Calu3 (cell line): ENCODE measurements around the gene PARM1. TPM values are rescaled to one million over a fixed set of nuclear protein-coding genes. Genes with fewer than 3 reads are reported as not detected.

Source experiments
- BruUV-seq: library from RNA; stranded (reverse); fragments of 400-500 nt; replicated peaks from 2 replicates; lab custom pipeline; 2021; lab: Mats Ljungman, UMichigan
- CTCF ChIA-PET: fragments of 300-600 bp; sonication (Branson Sonifier 250); formaldehyde crosslinking; loops from one replicate; lab custom pipeline; 2022; ENCODE audit warnings: antibody characterized with exemption; lab: Charles Lee
- DNase-seq: peaks from one replicate; pipeline ENCODE4 v3.0.0; 2022
- H3K27ac Mint-ChIP-seq: one replicate; pipeline ENCODE4 v1.8.0; 2022; ENCODE audit warnings: mixed read lengths; ENCODE audit not compliant: unreplicated experiment
- H3K27me3 Mint-ChIP-seq: one replicate; pipeline ENCODE4 v1.8.0; 2022; ENCODE audit warnings: mixed read lengths; ENCODE audit not compliant: unreplicated experiment
- H3K36me3 Mint-ChIP-seq: one replicate; pipeline ENCODE4 v1.8.0; 2022; ENCODE audit warnings: mild to moderate bottlenecking, moderate library complexity, mixed read lengths; ENCODE audit not compliant: insufficient read depth, unreplicated experiment
- H3K4me1 Mint-ChIP-seq: one replicate; pipeline ENCODE4 v1.8.0; 2022; ENCODE audit warnings: mild to moderate bottlenecking, low read depth, mixed read lengths; ENCODE audit not compliant: unreplicated experiment
- H3K4me3 Mint-ChIP-seq: one replicate; pipeline ENCODE4 v1.8.0; 2022; ENCODE audit warnings: mild to moderate bottlenecking, low read depth, moderate library complexity, mixed read lengths; ENCODE audit not compliant: unreplicated experiment
- H3K9me3 Mint-ChIP-seq: one replicate; pipeline ENCODE4 v1.8.0; 2022; ENCODE audit warnings: low read depth, mixed read lengths; ENCODE audit not compliant: unreplicated experiment
- CTCF ChIP-seq: fragments of 200-600 bp; IDR thresholded peaks from one replicate; pipeline ENCODE4 v1.8.0; 2022; ENCODE audit warnings: antibody characterized with exemption; ENCODE audit not compliant: unreplicated experiment
- intact Hi-C: fragments of 100-400 bp; cut with micrococcal nuclease; formaldehyde crosslinking; loops from one replicate; pipeline ENCODE4 v1.10.0; 2022; ENCODE audit not compliant: unreplicated experiment
- total RNA-seq: library from RNA; stranded (reverse); gene quantifications from 2 replicates; pipeline ENCODE4 v1.2.3, GENCODE V29; 2022

The PARM1 gene
- total RNA-seq, 1 experiment from 2014 or later: 4.4 TPM

- H3K27ac Mint-ChIP-seq: no peak overlapping the region
- H3K27me3 Mint-ChIP-seq: peaks cover 14% of the 10 kb centered on the region
- no peaks in the 10 kb centered on the region for H3K9me3 Mint-ChIP-seq
- DNase-seq: no peak
- peaks cover 18% of the 10 kb centered on the region for H3K36me3 Mint-ChIP-seq
- no peak overlapping the region for H3K4me3 Mint-ChIP-seq
- CTCF ChIA-PET: no interaction called here
- BruUV-seq: no TSS peak
- no peaks in the 10 kb centered on the region for H3K4me1 Mint-ChIP-seq
- no peak for TF ChIP-seq CTCF
- intact Hi-C loops: loop anchor here (5.0 kb wide), 1 partner anchor 186 kb away; no protein-coding TSS in a partner anchor
Measured at GRCh38 chr4:74931376-74931775, 1.5 kb upstream of the PARM1 start.

- no peaks in the 10 kb centered on the region for H3K9me3 Mint-ChIP-seq
Measured at GRCh38 chr4:74932010-74932409, 906 bp upstream of the PARM1 start.

GRCh38 chr4:74933562-74934015 lies 673 bp downstream of the PARM1 start:
- no peak for DNase-seq
- H3K4me1 Mint-ChIP-seq: no peaks in the 10 kb centered on the region
- CTCF ChIA-PET: interaction anchor here (0.8 to 1.8 kb wide), 3 partner anchors 10 to 90 kb away, joined by 3 to 10 read pairs (median 3); no protein-coding TSS in a partner anchor
- peaks cover 18% of the 10 kb centered on the region for H3K36me3 Mint-ChIP-seq
- H3K9me3 Mint-ChIP-seq: no peaks in the 10 kb centered on the region
- TF ChIP-seq CTCF: no peak
- peak overlapping the region; percentile 95 for H3K4me3 Mint-ChIP-seq
- intact Hi-C loops: loop anchor here (2.0 to 5.0 kb wide), 2 partner anchors 184 to 357 kb away; no protein-coding TSS in a partner anchor
- peaks cover 14% of the 10 kb centered on the region for H3K27me3 Mint-ChIP-seq
- BruUV-seq: no TSS peak
- no peak overlapping the region for H3K27ac Mint-ChIP-seq

More at GRCh38 chr4:74932010-74932409, 906 bp upstream of the PARM1 start:
- DNase-seq: no peak
- intact Hi-C loops: loop anchor here (2.0 to 5.0 kb wide), 2 partner anchors 185 to 359 kb away; no protein-coding TSS in a partner anchor
- CTCF ChIA-PET: no interaction called here
- peaks cover 14% of the 10 kb centered on the region for H3K27me3 Mint-ChIP-seq
- BruUV-seq: no TSS peak
- no peak overlapping the region for H3K27ac Mint-ChIP-seq
- TF ChIP-seq CTCF: no peak
- no peak overlapping the region for H3K4me3 Mint-ChIP-seq
- H3K4me1 Mint-ChIP-seq: no peaks in the 10 kb centered on the region
- peaks cover 18% of the 10 kb centered on the region for H3K36me3 Mint-ChIP-seq

- intact Hi-C loops: loop anchor here (5.0 kb wide), 1 partner anchor 183 kb away; no protein-coding TSS in a partner anchor
- DNase-seq: peak; percentile 25
- BruUV-seq: TSS peak; percentile 27
- CTCF ChIA-PET: interaction anchor here (0.7 to 1.8 kb wide), 3 partner anchors 60 to 356 kb away, joined by 3 to 10 read pairs (median 3); no protein-coding TSS in a partner anchor
- Mint-ChIP-seq H3K9me3 (no peaks in the 10 kb centered on the region), H3K27me3 (peaks cover 14% of the 10 kb centered on the region), H3K4me1 (no peaks in the 10 kb centered on the region), H3K4me3 (peak overlapping the region; percentile 95), H3K36me3 (peaks cover 18% of the 10 kb centered on the region), H3K27ac (no peak overlapping the region)
- TF ChIP-seq CTCF: no peak
Measured at GRCh38 chr4:74934016-74934831, 1.3 kb downstream of the PARM1 start.
